Measurements from ENCODE around the gene JMJD8. TPM values are rescaled to one million over a fixed set of nuclear protein-coding genes. Genes with fewer than 3 reads are reported as not detected.

Gene JMJD8
- total and polyA plus RNA-seq, 9 of the 15 experiments (the other 6 are each of a cell fraction or from before 2014, with no cell fraction given), result 1.2 to 50.6 (median 29.3) TPM

DNA sequence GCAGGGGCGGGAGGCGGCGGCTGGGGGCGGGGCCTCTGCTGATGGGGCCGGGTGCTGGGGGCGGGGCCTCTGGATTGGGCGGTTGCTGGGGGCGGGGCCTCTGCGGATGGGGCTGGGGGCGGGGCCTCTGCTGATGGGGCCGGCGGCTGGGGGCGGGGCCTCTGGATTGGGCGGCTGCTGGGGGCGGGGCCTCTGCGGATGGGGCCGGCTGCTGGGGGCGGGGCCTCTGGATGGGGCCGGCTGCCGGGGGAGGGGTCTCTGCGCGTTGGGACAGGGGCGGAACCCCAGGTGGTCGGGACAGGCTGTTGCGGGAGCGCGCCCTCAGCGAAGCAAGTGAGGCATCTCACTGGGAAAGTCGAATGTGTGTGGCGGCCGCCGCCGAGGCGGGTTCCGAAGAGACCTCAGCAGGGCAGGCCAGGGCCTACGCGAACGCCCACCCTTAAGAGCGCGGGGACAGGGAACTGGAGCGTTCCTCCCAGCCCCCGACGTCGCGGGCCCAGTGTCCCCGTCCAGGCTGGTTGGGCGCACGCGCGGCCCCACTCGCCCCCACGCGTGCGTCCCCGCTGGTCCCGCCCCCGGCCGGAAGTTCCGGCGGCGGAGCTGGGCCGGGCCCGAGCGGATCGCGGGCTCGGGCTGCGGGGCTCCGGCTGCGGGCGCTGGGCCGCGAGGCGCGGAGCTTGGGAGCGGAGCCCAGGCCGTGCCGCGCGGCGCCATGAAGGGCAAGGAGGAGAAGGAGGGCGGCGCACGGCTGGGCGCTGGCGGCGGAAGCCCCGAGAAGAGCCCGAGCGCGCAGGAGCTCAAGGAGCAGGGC lies 4.1 kb downstream of the JMJD8 start, which contains the start of gene STUB1 (continued):
- TF ChIP-seq, protein P1, sequence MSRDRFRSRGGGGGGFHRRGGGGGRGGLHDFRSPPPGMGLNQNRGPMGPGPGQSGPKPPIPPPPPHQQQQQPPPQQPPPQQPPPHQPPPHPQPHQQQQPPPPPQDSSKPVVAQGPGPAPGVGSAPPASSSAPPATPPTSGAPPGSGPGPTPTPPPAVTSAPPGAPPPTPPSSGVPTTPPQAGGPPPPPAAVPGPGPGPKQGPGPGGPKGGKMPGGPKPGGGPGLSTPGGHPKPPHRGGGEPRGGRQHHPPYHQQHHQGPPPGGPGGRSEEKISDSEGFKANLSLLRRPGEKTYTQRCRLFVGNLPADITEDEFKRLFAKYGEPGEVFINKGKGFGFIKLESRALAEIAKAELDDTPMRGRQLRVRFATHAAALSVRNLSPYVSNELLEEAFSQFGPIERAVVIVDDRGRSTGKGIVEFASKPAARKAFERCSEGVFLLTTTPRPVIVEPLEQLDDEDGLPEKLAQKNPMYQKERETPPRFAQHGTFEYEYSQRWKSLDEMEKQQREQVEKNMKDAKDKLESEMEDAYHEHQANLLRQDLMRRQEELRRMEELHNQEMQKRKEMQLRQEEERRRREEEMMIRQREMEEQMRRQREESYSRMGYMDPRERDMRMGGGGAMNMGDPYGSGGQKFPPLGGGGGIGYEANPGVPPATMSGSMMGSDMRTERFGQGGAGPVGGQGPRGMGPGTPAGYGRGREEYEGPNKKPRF (IDR thresholded peaks at IDR 0.05; ENCODE audit: low read depth, low read length), result no peak
- TF ChIP-seq, protein P2, sequence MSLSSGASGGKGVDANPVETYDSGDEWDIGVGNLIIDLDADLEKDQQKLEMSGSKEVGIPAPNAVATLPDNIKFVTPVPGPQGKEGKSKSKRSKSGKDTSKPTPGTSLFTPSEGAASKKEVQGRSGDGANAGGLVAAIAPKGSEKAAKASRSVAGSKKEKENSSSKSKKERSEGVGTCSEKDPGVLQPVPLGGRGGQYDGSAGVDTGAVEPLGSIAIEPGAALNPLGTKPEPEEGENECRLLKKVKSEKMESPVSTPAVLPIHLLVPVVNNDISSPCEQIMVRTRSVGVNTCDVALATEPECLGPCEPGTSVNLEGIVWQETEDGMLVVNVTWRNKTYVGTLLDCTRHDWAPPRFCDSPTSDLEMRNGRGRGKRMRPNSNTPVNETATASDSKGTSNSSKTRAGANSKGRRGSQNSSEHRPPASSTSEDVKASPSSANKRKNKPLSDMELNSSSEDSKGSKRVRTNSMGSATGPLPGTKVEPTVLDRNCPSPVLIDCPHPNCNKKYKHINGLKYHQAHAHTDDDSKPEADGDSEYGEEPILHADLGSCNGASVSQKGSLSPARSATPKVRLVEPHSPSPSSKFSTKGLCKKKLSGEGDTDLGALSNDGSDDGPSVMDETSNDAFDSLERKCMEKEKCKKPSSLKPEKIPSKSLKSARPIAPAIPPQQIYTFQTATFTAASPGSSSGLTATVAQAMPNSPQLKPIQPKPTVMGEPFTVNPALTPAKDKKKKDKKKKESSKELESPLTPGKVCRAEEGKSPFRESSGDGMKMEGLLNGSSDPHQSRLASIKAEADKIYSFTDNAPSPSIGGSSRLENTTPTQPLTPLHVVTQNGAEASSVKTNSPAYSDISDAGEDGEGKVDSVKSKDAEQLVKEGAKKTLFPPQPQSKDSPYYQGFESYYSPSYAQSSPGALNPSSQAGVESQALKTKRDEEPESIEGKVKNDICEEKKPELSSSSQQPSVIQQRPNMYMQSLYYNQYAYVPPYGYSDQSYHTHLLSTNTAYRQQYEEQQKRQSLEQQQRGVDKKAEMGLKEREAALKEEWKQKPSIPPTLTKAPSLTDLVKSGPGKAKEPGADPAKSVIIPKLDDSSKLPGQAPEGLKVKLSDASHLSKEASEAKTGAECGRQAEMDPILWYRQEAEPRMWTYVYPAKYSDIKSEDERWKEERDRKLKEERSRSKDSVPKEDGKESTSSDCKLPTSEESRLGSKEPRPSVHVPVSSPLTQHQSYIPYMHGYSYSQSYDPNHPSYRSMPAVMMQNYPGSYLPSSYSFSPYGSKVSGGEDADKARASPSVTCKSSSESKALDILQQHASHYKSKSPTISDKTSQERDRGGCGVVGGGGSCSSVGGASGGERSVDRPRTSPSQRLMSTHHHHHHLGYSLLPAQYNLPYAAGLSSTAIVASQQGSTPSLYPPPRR (CRISPR knock-in tag; IDR thresholded peaks at IDR 0.05; ENCODE audit: borderline replicate concordance), result no peak
- no peak for TF ChIP-seq ZNF324 (CRISPR knock-in tag; IDR thresholded peaks at IDR 0.05)
- TF ChIP-seq ZBED1 (IDR thresholded peaks at IDR 0.05), result no peak
- no peak for TF ChIP-seq SMARCE1 (IDR thresholded peaks at IDR 0.05)
- no peak for TF ChIP-seq ESRRB (CRISPR knock-in tag; IDR thresholded peaks at IDR 0.05; ENCODE audit: borderline replicate concordance)
- TF ChIP-seq HDAC6 (IDR thresholded peaks at IDR 0.05; ENCODE audit: low read depth, low read length), result no peak
- 0 out of 2 replicates have a peak, but pooled peaks have one; percentile 10 for TF ChIP-seq MBD2 (IDR thresholded peaks at IDR 0.05; ENCODE audit: borderline replicate concordance, low read depth)
- TF ChIP-seq MAFG (tag; conservative IDR thresholded peaks at IDR 0.05), result no peak
- no peak for TF ChIP-seq ZBTB8A (IDR thresholded peaks at IDR 0.05; ENCODE audit: partially characterized antibody)
- TF ChIP-seq, protein P3, sequence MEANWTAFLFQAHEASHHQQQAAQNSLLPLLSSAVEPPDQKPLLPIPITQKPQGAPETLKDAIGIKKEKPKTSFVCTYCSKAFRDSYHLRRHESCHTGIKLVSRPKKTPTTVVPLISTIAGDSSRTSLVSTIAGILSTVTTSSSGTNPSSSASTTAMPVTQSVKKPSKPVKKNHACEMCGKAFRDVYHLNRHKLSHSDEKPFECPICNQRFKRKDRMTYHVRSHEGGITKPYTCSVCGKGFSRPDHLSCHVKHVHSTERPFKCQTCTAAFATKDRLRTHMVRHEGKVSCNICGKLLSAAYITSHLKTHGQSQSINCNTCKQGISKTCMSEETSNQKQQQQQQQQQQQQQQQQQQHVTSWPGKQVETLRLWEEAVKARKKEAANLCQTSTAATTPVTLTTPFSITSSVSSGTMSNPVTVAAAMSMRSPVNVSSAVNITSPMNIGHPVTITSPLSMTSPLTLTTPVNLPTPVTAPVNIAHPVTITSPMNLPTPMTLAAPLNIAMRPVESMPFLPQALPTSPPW (CRISPR knock-in tag; IDR thresholded peaks at IDR 0.05), result peak; percentile 84
- TF ChIP-seq ARHGAP35 (IDR thresholded peaks at IDR 0.05; ENCODE audit: partially characterized antibody), result no peak
- no peak for TF ChIP-seq GATA2 (CRISPR knock-in tag; IDR thresholded peaks at IDR 0.05)
- TF ChIP-seq HDGF (IDR thresholded peaks at IDR 0.05), result no peak
- TF ChIP-seq SRSF3 (IDR thresholded peaks at IDR 0.05; ENCODE audit: insufficient read depth, low read length), result no peak
- TF ChIP-seq RCOR1 (IDR thresholded peaks at IDR 0.05; ENCODE audit: borderline replicate concordance in 1 of 2, low read depth in 2 of 2, low read length in 2 of 2), result 0 out of 4 replicates have a peak, but pooled peaks of 1 of the 2 experiments have one; percentile 19
- TF ChIP-seq CBFA2T2 (conservative IDR thresholded peaks at IDR 0.05), result no peak
- no peak for TF ChIP-seq ZNF143 (CRISPR knock-in tag; IDR thresholded peaks at IDR 0.05)
- TF ChIP-seq, protein P4, sequence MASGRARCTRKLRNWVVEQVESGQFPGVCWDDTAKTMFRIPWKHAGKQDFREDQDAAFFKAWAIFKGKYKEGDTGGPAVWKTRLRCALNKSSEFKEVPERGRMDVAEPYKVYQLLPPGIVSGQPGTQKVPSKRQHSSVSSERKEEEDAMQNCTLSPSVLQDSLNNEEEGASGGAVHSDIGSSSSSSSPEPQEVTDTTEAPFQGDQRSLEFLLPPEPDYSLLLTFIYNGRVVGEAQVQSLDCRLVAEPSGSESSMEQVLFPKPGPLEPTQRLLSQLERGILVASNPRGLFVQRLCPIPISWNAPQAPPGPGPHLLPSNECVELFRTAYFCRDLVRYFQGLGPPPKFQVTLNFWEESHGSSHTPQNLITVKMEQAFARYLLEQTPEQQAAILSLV (tag; IDR thresholded peaks at IDR 0.05), result no peak

Data from K562 (cell line).